ENCODE data around the gene BBS4.
"Not testable (repeated sequence)": the region's sequence is repeated elsewhere in the genome, so short reads cannot be mapped to it uniquely, and the experiment has no call there.

BBS4 gene, protein sequence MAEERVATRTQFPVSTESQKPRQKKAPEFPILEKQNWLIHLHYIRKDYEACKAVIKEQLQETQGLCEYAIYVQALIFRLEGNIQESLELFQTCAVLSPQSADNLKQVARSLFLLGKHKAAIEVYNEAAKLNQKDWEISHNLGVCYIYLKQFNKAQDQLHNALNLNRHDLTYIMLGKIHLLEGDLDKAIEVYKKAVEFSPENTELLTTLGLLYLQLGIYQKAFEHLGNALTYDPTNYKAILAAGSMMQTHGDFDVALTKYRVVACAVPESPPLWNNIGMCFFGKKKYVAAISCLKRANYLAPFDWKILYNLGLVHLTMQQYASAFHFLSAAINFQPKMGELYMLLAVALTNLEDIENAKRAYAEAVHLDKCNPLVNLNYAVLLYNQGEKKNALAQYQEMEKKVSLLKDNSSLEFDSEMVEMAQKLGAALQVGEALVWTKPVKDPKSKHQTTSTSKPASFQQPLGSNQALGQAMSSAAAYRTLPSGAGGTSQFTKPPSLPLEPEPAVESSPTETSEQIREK

DNA sequence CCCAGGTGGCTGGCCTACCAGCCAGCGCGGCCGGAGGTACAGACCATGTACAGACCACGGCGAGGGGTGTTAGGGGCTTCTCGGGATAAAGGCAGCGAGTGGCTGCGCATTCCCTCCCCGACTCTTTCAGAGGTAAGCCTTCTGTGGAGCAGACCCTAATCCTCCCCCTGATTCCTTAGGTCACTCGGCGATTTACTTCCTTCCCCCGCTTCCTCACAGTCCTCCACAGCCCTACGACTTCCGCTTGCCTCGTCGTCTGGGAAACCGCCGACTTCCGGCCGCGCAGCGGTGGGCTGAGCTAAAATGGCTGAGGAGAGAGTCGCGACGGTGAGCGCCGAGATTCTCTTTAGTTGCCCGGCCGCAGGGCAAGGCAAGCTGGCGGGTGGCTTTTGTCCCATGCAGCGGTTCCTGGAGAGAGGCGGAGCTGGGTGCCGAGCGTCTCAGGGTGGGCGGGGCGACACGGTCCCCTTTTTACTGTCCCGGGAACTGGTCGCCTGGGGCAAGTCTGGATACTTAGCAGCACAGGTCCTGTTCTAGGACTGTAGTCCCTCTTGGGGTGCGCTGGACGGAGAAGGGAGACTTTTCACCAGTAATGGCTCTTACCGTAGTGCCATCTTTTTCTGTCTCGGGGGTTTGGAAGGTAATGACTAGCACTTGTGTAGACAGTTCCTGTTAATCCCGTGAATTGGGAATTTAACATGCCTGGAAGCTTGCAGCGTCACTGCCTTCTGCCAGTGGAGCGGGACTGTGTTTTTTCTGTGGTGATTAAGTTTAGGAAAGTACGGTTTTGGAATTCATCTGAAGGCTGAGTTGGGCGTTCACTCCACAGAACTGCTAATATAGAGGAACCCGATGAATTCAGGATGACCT is at the start of gene BBS4, which contains the start of gene HIGD2B:
TSS of gene BBS4 (plus strand) at position 283 of the 870 bp plus-strand sequence. CDS start at position 304, 21 bp downstream.
TSS of gene HIGD2B (minus strand) at position 258 of the 870 bp plus-strand sequence. CDS start 9,808 bp downstream, outside the sequence.
- peak; percentile 92 for DNase-seq (ENCODE audit: low spot score)

DNA sequence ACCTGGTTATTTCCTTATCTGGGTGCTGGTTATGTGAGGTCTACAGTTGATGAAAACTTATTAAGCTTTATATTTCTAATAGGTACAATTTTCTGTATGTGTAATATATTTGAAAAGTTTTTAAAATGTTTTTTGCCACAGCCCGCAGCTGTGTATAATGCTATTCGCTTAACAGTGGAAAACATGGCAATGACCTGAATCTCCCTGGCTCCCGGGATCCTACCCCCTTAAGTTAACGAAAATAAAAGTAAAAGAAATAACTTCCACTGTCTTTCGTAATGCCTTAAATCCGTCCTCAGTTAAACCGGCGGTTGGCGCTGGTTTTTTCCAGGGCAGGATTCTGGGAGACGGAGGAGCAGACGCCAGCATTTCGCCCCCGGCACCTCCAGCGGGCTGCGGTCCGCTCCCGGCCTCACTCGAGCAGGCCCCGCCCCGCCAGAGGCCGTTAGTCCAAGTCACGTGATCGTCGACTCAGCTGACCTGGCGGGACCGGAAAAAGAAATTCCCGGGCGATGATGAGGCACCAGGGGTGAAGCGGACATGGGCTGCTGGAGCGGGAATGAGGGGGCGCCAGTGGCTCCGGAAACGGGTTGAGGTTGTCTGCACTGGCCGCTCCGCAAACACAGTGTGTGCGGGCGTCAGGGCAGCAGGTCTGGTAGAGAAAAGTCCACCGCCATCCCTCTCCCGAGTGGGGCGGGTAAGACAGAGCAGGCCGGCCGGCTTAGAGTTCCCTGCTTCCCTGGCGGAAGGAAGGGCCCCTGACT is 49.3 kb upstream of the BBS4 start:
- peak; percentile 70 for DNase-seq (ENCODE audit: low spot score)

DNA sequence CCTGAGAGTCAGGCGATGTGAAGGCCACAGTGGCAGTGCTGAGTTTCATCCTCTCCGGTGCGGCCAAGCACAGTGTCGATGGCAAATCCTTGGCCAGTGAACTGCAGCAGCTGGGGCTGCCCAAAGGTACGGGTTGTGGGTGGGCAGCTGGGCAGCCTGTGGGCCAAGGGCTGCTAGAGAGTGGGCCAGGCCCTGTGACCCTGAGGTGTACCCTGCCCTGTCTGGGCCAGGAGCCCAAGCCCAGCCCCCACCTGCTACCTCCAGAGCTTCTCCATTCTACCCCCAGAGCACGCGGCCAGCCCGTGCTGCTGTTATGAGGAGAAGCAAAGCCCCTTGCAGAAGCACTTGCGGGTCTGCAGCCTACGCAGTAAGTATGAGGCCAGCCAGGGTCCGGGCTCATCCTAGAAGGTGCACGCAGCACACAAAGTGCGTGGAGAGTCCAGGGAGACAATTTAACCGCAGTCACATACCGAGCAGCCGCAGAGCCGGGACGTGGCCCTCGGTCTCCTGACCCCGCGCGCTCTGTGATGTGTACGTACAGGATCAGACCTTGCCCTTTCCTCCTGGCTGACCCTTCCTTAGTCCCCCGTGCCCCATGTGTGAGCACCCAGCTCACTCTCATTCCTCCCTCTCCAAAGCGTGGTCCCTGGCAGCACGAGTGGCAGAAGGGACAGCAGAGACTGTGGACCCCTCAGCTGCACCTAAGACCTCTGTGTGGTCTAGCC is 46.1 kb upstream of the BBS4 start:
- DNase-seq (ENCODE audit: low spot score), result not testable (repeated sequence)

DNA sequence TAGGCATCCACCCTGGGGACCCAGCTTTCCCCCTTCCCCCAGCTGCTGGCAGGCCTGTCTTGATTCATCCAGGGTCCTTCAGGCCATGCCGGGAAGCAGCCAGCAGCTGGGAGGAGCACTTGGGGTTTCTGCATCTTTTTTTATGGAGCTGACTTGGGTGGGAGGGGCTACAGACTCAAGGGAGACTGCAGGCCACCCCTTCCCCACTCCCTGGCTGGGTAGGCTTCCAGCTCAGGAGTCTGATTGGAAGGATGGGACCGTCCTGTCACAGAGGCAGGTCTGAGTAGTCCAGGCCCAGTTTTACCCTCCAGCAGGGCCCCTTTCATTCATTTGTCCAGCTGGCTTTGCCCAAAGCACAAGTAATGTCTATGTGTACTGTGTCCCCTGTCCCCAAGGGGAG is 43.7 kb upstream of the BBS4 start:
- DNase-seq (ENCODE audit: low spot score), result not testable (repeated sequence)

DNA sequence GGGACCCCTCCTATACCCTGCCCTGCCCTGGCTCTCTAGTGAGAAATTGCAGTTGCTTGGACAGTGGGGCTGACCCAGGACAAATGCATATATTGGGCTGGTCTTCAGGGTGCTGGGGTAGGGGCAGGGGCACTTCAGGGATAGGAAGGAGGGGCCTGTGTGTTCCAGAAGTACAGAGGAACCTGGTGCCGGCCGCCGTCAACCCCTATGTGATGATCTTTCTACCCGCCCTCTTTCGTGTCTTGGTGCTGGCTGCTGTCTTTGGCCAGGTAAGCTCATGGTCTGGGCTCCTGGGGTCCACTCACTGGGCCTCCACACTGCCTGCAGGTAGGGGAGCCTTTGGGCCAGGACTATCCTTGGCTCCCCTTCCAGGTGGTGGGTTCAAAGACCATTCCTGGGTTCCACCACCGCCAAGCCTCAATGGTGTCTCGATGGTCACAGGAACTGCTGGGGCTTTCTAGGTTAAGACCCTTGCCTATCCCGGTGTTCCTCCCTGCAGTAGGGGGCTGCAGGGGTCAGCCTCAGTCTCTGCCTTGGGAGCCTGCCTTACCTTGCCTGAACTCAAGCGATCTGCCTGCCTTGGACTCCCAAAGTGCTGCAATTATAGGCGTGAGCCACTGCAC is 37.3 kb upstream of the BBS4 start:
- not testable (repeated sequence) for DNase-seq (ENCODE audit: low spot score)

DNA sequence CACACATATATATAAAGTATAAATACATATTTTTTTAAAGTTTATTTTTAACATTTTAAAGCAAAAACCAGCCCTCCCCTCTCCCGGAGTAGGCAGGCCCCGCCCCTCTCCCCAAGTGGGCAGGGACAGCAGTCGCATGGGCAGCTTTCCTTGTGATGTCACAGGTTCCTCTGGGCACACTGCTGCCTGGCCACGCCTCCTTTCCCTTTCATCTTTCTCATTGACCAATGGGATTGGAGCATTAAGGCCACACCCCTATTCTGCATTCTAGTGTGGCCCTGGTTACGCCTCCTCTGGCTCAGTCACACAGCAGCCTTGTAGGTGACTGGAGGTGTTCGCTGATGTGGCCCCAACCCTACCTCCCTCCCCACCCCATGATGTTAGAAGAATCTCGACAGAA is 31.6 kb upstream of the BBS4 start, which contains the start of gene GOLGA6B:
TSS of gene GOLGA6B (plus strand) at position 301 of the 400 bp plus-strand sequence. CDS start at position 342, 41 bp downstream.
- DNase-seq (ENCODE audit: low spot score), result not testable (repeated sequence)

DNA sequence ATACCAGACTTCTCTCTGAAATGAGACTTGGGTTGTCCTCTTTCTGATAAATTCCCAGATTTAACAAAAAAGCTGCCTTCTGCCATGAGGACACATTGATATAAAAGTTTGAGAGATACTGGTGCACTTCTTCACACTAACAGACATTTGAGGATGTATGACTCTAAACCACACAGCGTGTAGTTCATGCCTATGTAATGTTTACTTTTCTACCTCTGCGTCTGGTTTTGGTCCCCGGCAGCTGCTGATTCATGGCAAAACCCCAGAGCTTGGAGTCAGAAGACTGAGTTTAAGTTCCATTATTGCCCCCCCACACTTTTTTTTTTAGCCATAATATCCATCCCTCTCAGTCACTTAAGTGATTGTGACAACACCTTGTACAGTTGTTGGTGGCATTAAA is 30.0 kb upstream of the BBS4 start:
- DNase-seq (ENCODE audit: low spot score), result not testable (repeated sequence)

DNA sequence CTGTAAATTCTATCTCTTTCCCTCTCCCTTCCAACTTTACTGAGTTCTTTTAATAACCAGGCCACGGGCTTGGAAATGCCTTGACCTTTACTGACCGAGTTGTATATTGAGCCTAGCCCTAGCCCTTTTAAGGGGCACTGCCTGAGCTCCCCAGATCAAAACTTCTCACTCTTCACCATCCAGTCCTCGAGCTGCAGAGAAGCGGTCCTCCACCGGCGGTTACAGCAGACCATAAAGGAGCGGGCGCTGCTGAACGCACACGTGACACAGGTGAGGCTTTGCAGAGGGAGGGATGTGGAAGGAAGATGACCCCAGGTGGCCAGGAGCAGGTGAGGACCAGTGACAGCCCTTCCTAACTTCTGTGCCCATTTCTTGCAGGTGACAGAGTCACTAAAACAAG is 24.9 kb upstream of the BBS4 start:
- not testable (repeated sequence) for DNase-seq (ENCODE audit: low spot score)

DNA sequence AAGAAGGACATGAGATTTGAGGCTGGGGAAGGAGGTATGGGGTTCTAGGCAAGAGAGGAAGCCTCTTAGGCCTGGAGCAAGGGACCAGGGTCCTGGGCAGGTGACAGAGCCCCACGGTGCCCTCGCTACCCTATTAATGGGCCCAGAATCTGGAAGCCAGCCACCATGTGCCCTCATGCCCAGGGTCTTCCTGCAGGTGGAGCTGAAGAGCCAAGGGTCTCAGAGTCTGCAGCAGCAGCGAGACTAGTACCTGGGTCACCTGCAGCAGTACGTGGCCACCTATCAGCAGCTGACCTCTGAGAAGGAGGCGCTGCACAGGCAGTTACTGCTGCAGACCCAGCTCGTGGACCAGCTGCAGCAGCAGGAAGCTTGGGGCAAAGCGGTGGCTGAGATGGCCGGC is 22.1 kb upstream of the BBS4 start:
- DNase-seq (ENCODE audit: low spot score), result not testable (repeated sequence)

DNA sequence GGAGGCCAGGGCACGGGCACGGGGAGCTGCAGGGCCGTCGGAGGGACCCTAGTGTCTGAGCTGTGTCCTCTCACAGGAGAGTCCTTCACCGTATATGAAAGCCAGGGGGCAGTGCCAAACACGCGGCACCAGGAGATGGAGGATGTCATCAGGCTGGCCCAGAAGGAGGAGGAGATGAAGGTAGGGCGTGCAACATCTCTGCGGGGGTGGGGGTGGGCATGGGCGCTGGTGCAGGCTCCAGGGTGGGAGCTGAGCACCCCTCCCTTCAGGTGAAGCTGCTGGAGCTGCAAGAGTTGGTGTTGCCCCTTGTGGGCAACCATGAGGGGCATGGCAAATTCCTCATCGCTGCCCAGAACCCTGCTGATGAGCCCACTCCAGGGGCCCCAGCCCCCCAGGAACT is 20.3 kb upstream of the BBS4 start:
- not testable (repeated sequence) for DNase-seq (ENCODE audit: low spot score)

DNA sequence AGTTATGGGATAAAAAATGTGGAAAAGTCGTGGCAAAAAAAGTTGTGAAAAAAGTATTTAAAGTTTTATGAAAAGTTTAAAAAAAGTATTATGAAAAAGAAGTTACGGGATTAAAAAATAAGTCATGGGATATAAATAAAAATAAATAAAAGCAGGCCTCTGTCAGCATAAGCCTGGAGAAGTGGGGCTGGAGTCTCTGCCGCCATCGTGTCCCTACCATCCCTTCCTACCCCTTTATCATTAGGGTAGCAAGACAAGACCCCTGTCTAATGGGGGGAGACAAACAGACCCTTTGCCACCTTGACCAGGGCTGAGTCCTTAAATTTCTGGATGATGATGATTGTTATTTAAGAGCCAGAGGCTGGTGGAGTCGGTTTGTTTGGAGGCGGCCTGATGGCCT is 16.2 kb upstream of the BBS4 start:
- not testable (repeated sequence) for DNase-seq (ENCODE audit: low spot score)

DNA sequence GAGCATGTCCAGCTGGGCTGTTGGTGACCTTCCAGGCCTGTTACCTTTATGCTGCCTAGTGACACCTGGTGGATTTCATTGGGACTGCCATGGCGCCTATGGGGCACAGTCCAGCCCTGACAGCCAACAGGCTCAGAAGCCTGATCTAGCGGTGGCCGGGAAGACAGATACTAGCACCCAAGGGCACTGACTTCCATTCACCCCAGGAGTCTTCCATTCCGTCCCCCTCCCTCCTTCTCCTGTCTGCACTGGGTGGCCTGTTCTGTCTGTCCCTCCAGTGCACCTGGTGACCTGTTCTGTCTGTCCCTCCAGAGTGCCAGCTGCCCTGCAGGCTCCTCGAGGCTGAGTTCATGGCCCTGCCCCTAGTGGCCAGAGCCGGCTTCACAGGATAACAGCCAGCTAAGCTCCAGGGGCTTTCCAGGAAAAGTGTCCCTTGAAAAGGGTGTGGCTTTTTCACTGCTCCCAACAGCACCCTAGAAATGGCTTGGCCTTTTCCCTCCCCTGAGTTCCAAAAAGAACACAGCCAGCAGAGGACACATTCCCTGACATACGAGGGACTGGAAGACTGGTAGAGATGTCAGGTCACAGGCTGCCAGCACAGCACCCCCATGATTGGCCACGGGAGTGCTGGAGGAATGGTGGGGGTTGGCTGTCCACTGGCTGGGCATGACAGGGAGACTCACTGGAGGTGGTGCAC is 15.2 kb upstream of the BBS4 start:
- DNase-seq (ENCODE audit: low spot score), result peak; percentile 78

DNA sequence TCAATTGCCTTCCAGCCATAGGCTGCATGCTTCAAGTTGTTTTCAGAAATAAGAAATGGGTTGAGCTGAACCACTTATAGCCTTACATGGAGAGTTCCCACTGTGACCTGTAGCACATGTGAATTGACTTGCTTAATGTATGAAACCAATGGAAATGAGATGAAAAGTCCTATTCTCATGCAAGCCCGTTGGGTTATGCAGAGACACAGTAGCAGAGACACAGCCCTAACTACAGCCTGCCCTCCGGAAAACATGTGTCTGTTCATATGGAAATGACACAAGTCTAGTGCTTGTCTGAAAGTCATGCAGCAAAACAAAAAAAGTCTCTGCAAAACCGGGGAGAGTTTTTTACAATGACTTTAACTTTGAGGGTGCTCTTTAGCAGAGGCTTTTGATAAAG is 14.5 kb upstream of the BBS4 start:
- no peak for DNase-seq (ENCODE audit: low spot score)

DNA sequence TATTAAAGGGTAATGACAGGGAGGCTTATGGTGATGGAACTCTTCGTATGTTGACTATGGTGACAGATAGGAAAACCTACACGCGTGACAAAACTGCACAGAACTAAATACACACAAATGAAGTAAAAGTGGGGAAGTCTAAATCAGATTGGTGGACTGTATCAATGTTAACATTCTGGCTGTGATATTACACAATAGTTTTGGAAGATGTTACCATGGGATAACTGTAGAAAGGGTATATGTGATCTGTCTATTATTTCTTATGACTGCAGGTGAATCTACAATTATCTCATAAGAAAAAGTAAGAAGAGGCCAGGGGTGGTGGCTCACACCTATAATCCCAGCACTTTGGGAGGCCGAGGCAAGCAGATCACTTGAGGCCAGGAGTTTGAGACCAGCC is 9.2 kb upstream of the BBS4 start:
- no peak for DNase-seq (ENCODE audit: low spot score)

DNA sequence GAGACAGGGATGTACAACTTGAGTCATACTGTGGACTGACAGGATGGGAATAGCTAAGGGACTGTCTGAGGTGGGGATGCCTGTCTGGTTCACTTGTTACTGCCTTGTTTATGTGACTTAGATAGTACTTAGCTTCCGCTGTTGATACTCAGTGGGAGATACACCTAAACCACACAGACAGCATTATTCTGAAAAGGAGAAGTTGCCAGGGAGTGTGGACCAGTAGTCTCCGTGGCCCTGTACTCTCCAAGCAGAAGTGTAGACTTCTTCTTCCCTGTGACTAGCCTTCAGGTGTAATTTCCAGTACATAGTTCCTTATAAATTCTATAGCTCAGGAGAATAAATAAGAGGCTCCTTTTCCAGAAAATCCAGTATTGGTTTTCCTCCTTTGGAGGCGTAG is 5.1 kb upstream of the BBS4 start:
- no peak for DNase-seq (ENCODE audit: low spot score)

DNA sequence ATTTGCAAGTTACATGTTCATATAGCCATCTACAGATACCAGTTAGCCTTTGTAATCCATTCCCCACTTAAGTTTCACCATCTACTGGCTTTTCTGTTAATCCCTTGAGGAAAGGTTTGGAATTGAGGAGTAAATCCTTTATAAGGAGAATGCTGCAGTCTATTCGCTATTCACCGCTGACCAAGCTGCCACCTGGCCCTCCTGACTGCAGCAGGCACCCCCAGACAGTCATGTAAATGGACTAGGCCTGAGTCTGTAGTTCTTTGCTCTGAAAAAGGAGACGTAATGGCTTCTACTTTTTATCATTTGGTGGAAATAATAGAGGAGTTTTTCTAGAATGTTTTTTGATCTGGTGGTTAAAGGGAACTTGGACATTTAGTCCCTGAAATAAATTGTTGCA is 3.2 kb upstream of the BBS4 start:
- no peak for DNase-seq (ENCODE audit: low spot score)

DNA sequence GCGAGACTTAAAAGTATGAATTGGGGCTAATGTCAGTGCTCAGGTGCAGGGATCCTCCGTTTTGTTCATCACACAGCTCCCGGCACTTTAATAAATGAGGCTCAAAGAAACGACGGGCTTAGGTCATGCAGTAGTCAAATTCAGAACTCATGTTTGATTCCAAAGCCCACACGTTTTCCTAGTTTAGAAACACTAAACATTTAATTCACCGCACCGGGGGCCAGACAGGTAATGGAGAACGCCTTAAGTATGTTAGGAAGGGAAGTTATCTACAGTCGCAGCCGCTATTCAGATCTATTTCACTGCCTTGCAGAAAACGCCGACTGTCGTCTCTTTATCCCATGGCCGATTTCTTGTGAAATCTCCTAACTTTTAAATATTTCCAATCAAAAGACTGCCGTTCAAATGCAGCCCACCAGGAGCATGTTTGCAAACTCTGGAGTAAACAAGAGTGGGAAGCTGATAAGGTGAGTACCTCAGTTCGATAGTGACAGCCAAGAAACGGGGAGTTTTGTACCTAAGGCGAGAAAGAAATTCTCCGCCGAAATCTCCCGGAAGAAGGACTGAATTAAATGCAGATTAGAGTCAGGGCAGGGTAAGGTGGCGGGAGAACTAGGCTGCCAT is 594 bp upstream of the BBS4 start:
- DNase-seq (ENCODE audit: low spot score), result no peak

DNA sequence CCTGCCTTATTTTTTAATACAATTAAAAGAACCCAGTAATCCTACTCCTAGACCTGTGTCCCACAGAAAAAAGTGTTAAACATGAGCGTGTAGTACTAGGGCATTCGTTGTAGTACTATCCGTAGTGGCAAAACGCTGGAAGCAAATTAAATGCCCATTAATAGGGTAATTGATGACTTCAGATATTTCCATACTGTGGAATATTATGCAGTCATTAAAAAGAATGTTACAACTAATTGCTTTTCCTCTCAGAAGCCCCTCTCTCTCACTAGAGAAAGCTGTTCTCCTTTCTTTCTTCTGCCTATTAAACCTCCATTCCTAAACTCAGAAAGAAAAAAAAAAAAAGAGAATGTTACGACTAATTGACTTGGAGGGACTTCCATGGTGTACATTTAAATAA is 2.7 kb downstream of the BBS4 start:
- DNase-seq (ENCODE audit: low spot score), result no peak

DNA sequence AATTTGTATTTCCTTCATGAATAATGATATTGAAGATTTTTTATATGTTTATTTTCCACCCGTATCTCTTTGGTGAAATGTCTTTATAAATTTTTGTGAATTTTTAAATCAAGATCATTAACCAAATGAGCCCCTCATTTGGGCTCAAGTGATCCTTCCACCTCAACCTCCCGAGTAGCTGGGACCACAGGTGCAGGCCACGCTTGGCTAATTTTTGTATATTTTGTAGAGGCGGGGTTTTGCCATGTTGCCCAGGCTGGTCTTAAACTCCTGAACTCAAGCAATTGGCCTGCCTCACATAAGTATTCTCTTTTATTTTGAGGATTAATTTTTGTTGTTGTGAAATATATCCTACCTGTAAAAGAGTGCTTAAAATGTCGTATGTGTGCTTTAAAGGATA is 4.9 kb downstream of the BBS4 start:
- no peak for DNase-seq (ENCODE audit: low spot score)

All from cerebellar cortex (tissue), 1 donor.